ENCODE measurements around the gene GPSM3. TPM values are rescaled to one million over a fixed set of nuclear protein-coding genes. Genes with fewer than 3 reads are reported as not detected.

Gene GPSM3
- total and polyA plus RNA-seq, 2 of the 13 experiments (the other 11 are each of a cell fraction or from before 2014, with no cell fraction given): 0.18 to 6.2 TPM

DNA sequence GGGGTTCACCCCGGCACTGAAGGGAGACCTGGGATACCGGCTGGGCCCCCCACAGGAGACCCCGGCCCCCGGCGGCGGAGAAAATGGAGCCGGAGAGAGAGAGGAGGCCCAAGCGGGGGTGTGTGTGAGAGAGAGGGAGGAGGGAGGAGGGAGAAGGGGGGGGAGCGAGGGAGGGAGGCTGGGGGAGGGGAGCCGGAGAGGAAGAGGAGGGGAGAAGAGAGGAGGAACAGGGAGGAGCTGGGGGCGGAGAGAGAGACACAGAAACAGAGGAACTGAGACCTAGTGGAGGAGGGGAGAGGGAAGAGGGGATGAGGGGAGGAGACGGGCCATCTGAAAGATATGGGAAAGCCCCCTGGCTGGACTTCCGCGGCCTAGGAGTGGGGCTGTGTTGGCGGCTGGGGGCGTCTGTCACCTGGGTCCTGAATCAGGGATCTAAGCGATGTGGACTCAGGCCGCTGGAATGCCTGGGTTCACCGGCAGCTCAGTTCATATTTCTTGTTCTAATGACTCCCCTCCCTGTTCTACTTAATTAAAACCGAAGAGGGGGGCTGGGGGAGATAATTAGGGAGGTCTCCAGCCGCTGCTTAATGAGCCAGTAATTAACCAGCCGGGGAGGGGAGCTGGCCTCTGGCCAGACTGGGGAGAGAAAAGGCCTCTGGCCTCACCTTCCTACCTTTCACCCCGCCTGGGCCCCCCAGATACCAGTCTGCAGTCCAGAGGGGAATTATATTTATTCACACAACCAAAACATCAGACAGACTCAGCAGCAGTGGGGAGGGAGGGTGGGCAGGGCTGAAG, 2.2 kb downstream of the GPSM3 start, which contains the start of gene PBX2 (continued):
- TF ChIP-seq, protein P1, sequence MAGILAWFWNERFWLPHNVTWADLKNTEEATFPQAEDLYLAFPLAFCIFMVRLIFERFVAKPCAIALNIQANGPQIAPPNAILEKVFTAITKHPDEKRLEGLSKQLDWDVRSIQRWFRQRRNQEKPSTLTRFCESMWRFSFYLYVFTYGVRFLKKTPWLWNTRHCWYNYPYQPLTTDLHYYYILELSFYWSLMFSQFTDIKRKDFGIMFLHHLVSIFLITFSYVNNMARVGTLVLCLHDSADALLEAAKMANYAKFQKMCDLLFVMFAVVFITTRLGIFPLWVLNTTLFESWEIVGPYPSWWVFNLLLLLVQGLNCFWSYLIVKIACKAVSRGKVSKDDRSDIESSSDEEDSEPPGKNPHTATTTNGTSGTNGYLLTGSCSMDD (CRISPR knock-in tag; IDR thresholded peaks at IDR 0.05): no peak
- TF ChIP-seq ZNF747 (CRISPR knock-in tag; IDR thresholded peaks at IDR 0.05; ENCODE audit: borderline replicate concordance) (0 out of 2 replicates have a peak, but pooled peaks have one; percentile 39), SMYD3 (CRISPR knock-in tag; IDR thresholded peaks at IDR 0.05) (0 out of 2 replicates have a peak, but pooled peaks have one; percentile 36), GABPB1 (CRISPR knock-in tag; IDR thresholded peaks at IDR 0.05) (peak; percentile 61), ZBTB3 (CRISPR knock-in tag; IDR thresholded peaks at IDR 0.05; ENCODE audit: borderline replicate concordance, low read depth) (no peak), ZBTB7A (CRISPR knock-in tag; IDR thresholded peaks at IDR 0.05) (peak; percentile 84; the same call in 1 of the 2 replicates), GATAD2A (CRISPR knock-in tag; IDR thresholded peaks at IDR 0.05) (peak; percentile 54), HES4 (CRISPR knock-in tag; IDR thresholded peaks at IDR 0.05; ENCODE audit: borderline replicate concordance) (no peak; the same call in 1 of the 2 replicates), ATF1 (CRISPR knock-in tag; IDR thresholded peaks at IDR 0.05) (no peak), EHMT2 (IDR thresholded peaks at IDR 0.05; ENCODE audit: borderline replicate concordance, low read depth, low read length) (no peak), ZNF124 (CRISPR knock-in tag; IDR thresholded peaks at IDR 0.05) (no peak)
- TF ChIP-seq, protein P2, sequence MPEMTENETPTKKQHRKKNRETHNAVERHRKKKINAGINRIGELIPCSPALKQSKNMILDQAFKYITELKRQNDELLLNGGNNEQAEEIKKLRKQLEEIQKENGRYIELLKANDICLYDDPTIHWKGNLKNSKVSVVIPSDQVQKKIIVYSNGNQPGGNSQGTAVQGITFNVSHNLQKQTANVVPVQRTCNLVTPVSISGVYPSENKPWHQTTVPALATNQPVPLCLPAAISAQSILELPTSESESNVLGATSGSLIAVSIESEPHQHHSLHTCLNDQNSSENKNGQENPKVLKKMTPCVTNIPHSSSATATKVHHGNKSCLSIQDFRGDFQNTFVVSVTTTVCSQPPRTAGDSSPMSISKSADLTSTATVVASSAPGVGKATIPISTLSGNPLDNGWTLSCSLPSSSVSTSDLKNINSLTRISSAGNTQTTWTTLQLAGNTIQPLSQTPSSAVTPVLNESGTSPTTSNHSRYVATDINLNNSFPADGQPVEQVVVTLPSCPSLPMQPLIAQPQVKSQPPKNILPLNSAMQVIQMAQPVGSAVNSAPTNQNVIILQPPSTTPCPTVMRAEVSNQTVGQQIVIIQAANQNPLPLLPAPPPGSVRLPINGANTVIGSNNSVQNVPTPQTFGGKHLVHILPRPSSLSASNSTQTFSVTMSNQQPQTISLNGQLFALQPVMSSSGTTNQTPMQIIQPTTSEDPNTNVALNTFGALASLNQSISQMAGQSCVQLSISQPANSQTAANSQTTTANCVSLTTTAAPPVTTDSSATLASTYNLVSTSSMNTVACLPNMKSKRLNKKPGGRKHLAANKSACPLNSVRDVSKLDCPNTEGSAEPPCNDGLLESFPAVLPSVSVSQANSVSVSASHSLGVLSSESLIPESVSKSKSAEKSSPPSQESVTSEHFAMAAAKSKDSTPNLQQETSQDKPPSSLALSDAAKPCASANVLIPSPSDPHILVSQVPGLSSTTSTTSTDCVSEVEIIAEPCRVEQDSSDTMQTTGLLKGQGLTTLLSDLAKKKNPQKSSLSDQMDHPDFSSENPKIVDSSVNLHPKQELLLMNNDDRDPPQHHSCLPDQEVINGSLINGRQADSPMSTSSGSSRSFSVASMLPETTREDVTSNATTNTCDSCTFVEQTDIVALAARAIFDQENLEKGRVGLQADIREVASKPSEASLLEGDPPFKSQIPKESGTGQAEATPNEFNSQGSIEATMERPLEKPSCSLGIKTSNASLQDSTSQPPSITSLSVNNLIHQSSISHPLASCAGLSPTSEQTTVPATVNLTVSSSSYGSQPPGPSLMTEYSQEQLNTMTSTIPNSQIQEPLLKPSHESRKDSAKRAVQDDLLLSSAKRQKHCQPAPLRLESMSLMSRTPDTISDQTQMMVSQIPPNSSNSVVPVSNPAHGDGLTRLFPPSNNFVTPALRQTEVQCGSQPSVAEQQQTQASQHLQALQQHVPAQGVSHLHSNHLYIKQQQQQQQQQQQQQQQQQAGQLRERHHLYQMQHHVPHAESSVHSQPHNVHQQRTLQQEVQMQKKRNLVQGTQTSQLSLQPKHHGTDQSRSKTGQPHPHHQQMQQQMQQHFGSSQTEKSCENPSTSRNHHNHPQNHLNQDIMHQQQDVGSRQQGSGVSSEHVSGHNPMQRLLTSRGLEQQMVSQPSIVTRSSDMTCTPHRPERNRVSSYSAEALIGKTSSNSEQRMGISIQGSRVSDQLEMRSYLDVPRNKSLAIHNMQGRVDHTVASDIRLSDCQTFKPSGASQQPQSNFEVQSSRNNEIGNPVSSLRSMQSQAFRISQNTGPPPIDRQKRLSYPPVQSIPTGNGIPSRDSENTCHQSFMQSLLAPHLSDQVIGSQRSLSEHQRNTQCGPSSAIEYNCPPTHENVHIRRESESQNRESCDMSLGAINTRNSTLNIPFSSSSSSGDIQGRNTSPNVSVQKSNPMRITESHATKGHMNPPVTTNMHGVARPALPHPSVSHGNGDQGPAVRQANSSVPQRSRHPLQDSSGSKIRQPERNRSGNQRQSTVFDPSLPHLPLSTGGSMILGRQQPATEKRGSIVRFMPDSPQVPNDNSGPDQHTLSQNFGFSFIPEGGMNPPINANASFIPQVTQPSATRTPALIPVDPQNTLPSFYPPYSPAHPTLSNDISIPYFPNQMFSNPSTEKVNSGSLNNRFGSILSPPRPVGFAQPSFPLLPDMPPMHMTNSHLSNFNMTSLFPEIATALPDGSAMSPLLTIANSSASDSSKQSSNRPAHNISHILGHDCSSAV (CRISPR knock-in tag; IDR thresholded peaks at IDR 0.05; ENCODE audit: borderline replicate concordance): no peak
- TF ChIP-seq, protein P3, sequence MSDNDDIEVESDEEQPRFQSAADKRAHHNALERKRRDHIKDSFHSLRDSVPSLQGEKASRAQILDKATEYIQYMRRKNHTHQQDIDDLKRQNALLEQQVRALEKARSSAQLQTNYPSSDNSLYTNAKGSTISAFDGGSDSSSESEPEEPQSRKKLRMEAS (IDR thresholded peaks at IDR 0.05): no peak; the same call in none of the 2 replicates
- TF ChIP-seq, protein P4, sequence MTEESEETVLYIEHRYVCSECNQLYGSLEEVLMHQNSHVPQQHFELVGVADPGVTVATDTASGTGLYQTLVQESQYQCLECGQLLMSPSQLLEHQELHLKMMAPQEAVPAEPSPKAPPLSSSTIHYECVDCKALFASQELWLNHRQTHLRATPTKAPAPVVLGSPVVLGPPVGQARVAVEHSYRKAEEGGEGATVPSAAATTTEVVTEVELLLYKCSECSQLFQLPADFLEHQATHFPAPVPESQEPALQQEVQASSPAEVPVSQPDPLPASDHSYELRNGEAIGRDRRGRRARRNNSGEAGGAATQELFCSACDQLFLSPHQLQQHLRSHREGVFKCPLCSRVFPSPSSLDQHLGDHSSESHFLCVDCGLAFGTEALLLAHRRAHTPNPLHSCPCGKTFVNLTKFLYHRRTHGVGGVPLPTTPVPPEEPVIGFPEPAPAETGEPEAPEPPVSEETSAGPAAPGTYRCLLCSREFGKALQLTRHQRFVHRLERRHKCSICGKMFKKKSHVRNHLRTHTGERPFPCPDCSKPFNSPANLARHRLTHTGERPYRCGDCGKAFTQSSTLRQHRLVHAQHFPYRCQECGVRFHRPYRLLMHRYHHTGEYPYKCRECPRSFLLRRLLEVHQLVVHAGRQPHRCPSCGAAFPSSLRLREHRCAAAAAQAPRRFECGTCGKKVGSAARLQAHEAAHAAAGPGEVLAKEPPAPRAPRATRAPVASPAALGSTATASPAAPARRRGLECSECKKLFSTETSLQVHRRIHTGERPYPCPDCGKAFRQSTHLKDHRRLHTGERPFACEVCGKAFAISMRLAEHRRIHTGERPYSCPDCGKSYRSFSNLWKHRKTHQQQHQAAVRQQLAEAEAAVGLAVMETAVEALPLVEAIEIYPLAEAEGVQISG (CRISPR knock-in tag; IDR thresholded peaks at IDR 0.05): peak; percentile 44
- TF ChIP-seq, protein P5, sequence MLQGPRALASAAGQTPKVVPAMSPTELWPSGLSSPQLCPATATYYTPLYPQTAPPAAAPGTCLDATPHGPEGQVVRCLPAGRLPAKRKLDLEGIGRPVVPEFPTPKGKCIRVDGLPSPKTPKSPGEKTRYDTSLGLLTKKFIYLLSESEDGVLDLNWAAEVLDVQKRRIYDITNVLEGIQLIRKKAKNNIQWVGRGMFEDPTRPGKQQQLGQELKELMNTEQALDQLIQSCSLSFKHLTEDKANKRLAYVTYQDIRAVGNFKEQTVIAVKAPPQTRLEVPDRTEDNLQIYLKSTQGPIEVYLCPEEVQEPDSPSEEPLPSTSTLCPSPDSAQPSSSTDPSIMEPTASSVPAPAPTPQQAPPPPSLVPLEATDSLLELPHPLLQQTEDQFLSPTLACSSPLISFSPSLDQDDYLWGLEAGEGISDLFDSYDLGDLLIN (CRISPR knock-in tag; IDR thresholded peaks at IDR 0.05; ENCODE audit: borderline replicate concordance): no peak
